ENCODE data around the gene TNFRSF12A. TPM values are rescaled to one million over a fixed set of nuclear protein-coding genes. Genes with fewer than 3 reads are reported as not detected.

TNFRSF12A gene
- total RNA-seq, 4 donors from 2014 or later = 2.3 to 59.6 (median 30.5) TPM

- no peaks in the 10 kb centered on the region for H3K36me3 ChIP-seq
- peak; percentile 95 to 98 for DNase-seq (ENCODE audit: low spot score in 2 of 2)
- WGBS = 17% methylated on average over 23 of the region's 58 CpGs
- peaks cover 44% of the 10 kb centered on the region for H3K27me3 ChIP-seq
- peak overlapping the region; percentile 42 for H3K4me3 ChIP-seq
- no peaks in the 10 kb centered on the region for H3K9me3 ChIP-seq
- peaks cover 25% of the 10 kb centered on the region for H3K4me1 ChIP-seq
- no peak for TF ChIP-seq POLR2A (IDR thresholded peaks at IDR 0.05)
- TF ChIP-seq, protein P1, sequence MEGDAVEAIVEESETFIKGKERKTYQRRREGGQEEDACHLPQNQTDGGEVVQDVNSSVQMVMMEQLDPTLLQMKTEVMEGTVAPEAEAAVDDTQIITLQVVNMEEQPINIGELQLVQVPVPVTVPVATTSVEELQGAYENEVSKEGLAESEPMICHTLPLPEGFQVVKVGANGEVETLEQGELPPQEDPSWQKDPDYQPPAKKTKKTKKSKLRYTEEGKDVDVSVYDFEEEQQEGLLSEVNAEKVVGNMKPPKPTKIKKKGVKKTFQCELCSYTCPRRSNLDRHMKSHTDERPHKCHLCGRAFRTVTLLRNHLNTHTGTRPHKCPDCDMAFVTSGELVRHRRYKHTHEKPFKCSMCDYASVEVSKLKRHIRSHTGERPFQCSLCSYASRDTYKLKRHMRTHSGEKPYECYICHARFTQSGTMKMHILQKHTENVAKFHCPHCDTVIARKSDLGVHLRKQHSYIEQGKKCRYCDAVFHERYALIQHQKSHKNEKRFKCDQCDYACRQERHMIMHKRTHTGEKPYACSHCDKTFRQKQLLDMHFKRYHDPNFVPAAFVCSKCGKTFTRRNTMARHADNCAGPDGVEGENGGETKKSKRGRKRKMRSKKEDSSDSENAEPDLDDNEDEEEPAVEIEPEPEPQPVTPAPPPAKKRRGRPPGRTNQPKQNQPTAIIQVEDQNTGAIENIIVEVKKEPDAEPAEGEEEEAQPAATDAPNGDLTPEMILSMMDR (IDR thresholded peaks at IDR 0.05) = peak in 1 of 2 donors; percentile 43
- no peak overlapping the region for H3K27ac ChIP-seq
Observed at GRCh38 chr16:3003582-3004270, 16.4 kb upstream of the TNFRSF12A start.

GRCh38 chr16:3004319-3004718, 15.8 kb upstream of the TNFRSF12A start:
- DNase-seq (ENCODE audit: low spot score in 2 of 2) = no peak
- TF ChIP-seq EP300 (IDR thresholded peaks at IDR 0.05) (no peak), POLR2A (IDR thresholded peaks at IDR 0.05) (no peak), POLR2AphosphoS5 (IDR thresholded peaks at IDR 0.05) (no peak)
- TF ChIP-seq, protein P1 (IDR thresholded peaks at IDR 0.05) = no peak

DNA sequence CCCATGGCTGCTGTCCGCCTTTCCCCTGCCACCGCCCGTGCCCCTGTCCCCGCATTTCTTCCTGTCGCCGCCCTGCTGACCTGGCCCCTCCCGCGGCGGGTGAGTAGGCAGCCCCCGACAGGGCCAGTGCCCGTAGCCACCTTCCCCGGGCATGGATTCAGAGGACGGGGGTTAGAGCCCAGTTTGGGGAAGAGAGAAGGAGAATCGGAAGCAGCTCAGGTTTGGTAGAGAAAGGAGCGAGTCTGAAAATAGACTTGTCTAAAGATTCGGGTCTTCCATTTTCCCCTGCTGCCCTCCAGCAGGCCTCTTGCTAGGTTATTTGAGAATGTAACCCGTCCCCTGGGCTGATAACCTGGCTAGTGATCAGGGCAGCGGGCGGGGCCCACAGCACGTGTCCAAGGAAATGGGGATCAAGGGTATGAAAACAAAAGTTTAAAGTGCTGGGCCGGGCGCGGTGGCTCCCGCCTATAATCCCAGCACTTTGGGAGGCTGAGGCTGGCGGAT, 15.3 kb upstream of the TNFRSF12A start:
- Histone ChIP-seq H3K4me1 (peaks cover 25% of the 10 kb centered on the region), H3K36me3 (no peaks in the 10 kb centered on the region), H3K27ac (no peak overlapping the region), H3K9me3 (no peaks in the 10 kb centered on the region), H3K4me3 (peak overlapping the region; percentile 42), H3K27me3 (peaks cover 52% of the 10 kb centered on the region)
- no peak for DNase-seq (ENCODE audit: low spot score in 2 of 2)
- WGBS = 4% methylated on average over 12 of the region's 25 CpGs
- TF ChIP-seq, protein P1 (IDR thresholded peaks at IDR 0.05) = no peak
- TF ChIP-seq EP300 (IDR thresholded peaks at IDR 0.05) = no peak
- TF ChIP-seq POLR2A (IDR thresholded peaks at IDR 0.05) = no peak
- no peak for TF ChIP-seq POLR2AphosphoS5 (IDR thresholded peaks at IDR 0.05)

More at GRCh38 chr16:3004319-3004718, 15.8 kb upstream of the TNFRSF12A start:
- no CpG with 5 or more reads among the region's 67 CpGs for WGBS
- peaks cover 25% of the 10 kb centered on the region for H3K4me1 ChIP-seq
- peak overlapping the region; percentile 42 for H3K4me3 ChIP-seq
- peaks cover 48% of the 10 kb centered on the region for H3K27me3 ChIP-seq
- no peaks in the 10 kb centered on the region for H3K9me3 ChIP-seq
- no peak overlapping the region for H3K27ac ChIP-seq
- H3K36me3 ChIP-seq = no peaks in the 10 kb centered on the region

DNA sequence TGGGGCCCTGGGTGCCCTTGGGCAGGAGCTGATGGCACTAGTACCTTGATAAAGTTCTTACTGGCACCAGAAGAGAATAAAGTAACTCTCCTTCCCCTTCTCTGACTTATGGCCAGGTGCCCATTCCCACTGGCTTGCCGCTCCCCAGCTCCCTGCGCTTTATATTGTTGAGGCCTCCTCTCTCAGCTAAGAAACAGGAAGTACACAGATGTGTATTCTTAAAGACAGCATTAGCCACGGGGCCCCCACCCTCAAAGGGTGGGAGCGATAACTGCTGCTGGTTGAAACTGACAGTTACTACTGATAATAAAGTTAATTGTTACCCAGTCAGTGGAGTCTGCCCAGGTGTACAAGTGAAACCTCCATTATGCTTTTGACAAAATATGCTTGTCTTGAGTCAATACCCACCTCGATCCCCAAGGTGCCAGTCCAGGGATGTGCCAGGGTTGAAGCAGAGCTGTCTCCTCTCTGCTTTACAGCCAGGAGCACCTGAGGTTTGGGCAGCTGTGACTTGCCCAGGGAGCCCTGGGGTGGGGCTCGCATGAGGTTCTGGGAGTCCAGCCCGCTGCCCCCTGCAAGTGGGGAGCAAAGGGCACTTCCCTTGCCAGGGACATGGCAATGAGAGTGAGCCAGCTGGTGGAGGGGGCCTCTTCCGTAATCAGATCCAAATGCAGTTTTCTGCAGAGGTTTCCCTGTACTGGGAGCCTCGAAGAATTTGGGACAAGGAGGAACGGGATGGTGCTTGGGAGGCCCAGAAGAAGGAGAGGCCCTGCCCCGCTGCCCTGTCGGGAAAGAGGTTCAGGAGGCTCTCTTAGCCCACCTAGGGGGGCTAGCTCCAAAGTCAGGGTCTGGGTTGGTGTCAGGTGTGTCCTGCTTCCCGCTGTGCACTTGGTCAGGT, 12.9 kb upstream of the TNFRSF12A start:
- no peak overlapping the region for H3K4me3 ChIP-seq
- TF ChIP-seq EP300 (IDR thresholded peaks at IDR 0.05) = no peak
- no peak for TF ChIP-seq POLR2AphosphoS5 (IDR thresholded peaks at IDR 0.05)
- no peak for TF ChIP-seq POLR2A (IDR thresholded peaks at IDR 0.05)
- TF ChIP-seq, protein P1 (IDR thresholded peaks at IDR 0.05) = no peak
- peaks cover 29% of the 10 kb centered on the region for H3K4me1 ChIP-seq
- H3K36me3 ChIP-seq = no peaks in the 10 kb centered on the region
- no peaks in the 10 kb centered on the region for H3K9me3 ChIP-seq
- WGBS = 54% methylated on average over 8 of the region's 13 CpGs
- DNase-seq (ENCODE audit: low spot score in 2 of 2) = no peak
- H3K27me3 ChIP-seq = peaks cover 73% of the 10 kb centered on the region
- no peak overlapping the region for H3K27ac ChIP-seq
